Omental fat pad (tissue), 4 donors: ENCODE data around the gene RAF1. TPM values are rescaled to one million over a fixed set of nuclear protein-coding genes. Genes with fewer than 3 reads are reported as not detected.
"Not testable (repeated sequence)": the region's sequence is repeated elsewhere in the genome, so short reads cannot be mapped to it uniquely, and the experiment has no call there.

ENCODE experiments used
- ATAC-seq: fragments of 150-250 bp; one replicate; pipeline ENCODE4 v1.9.1; 2016; ENCODE audit warnings: mild to moderate bottlenecking, moderate library complexity; ENCODE audit not compliant: low FRiP score
- DNase-seq: peaks from one replicate; pipeline ENCODE4 v3.0.0-alpha.2; 2019; ENCODE audit warnings: low spot score
- total RNA-seq, 4 donors: library from RNA; depleted of rRNA; stranded (reverse); fragments of >200 nt; gene quantifications; one replicate each; pipeline ENCODE4 v1.1.0, GENCODE V29; 2016
- TF ChIP-seq, protein P1 (sequence below), 3 donors: fragments of 450-650 bp; IDR thresholded peaks; one replicate each; pipeline ENCODE4 v1.5.1; 2016 to 2017; ENCODE audit warnings: antibody characterized with exemption in 3 of 3, mild to moderate bottlenecking in 3 of 3, moderate library complexity in 2 of 3

Gene RAF1
- total RNA-seq, 4 donors from 2014 or later, result 83.4 to 120 (median 106) TPM

DNA sequence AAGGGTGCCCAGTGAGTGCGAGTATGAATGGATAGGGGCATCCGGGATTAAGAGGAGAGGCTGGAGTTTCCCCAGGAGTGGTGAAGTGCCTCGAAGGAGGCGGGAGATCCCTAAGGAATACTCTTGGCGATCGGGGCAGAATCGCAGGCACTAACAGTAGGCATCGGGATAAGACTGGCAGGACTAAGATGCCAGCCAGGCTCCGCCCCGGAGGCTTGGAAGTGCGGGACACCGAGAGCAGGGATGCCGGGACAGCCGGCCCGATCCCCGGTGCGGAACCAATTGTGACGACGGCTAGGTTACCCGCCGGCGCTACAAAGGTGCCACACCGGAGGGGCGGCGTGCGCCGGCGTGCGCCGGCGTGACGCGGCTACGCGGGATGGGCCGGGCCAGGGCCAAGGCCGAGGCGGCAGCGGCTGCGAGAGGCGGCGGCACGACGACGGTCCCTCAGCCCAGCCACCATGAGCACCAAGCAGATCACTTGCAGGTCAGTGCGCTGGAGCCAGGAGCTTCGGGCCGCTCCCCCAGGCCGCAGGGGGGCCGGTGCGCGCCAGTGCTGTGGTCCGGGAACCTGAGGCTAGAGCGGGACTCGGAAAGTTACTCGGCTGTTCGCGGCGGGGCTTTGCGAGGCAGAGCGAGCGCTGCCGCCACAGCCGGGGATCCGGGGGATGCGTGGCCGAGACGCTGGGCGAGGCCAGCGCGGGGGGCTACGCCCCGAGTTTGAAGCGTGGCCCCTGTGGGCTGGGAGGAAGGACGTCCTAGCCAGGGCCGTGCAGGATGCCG, 107.0 kb downstream of the RAF1 start, which contains the start of gene MKRN2:
Gene MKRN2 (plus strand): TSS at position 398 of the 783 bp plus-strand sequence. CDS start 64 bp downstream, at position 462.
- ATAC-seq (peak; percentile 99), DNase-seq (peak; percentile 58)
- TF ChIP-seq, protein P1, sequence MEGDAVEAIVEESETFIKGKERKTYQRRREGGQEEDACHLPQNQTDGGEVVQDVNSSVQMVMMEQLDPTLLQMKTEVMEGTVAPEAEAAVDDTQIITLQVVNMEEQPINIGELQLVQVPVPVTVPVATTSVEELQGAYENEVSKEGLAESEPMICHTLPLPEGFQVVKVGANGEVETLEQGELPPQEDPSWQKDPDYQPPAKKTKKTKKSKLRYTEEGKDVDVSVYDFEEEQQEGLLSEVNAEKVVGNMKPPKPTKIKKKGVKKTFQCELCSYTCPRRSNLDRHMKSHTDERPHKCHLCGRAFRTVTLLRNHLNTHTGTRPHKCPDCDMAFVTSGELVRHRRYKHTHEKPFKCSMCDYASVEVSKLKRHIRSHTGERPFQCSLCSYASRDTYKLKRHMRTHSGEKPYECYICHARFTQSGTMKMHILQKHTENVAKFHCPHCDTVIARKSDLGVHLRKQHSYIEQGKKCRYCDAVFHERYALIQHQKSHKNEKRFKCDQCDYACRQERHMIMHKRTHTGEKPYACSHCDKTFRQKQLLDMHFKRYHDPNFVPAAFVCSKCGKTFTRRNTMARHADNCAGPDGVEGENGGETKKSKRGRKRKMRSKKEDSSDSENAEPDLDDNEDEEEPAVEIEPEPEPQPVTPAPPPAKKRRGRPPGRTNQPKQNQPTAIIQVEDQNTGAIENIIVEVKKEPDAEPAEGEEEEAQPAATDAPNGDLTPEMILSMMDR (IDR thresholded peaks at IDR 0.05), result no peak

DNA sequence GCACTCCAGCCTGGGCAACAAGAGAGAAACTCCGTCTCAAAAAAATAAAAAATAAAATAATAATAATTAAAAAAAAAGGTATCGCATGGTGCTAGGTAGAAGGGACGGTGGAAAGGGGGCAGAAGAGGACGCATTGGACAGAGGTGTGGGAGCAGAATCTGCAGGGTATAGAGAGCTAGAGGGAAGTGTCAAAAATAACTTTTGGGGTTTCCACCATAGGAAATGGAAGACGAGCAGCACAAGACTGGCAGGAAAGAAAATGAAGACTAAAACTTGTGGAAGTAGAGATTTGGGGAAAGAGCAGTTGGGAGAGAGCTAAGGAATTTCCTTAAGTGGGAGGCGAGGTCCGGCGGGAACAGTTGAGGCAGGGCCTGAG, 107.6 kb downstream of the RAF1 start:
- ATAC-seq (peak; percentile 24), DNase-seq (no peak)
- TF ChIP-seq, protein P1 (IDR thresholded peaks at IDR 0.05), result no peak

DNA sequence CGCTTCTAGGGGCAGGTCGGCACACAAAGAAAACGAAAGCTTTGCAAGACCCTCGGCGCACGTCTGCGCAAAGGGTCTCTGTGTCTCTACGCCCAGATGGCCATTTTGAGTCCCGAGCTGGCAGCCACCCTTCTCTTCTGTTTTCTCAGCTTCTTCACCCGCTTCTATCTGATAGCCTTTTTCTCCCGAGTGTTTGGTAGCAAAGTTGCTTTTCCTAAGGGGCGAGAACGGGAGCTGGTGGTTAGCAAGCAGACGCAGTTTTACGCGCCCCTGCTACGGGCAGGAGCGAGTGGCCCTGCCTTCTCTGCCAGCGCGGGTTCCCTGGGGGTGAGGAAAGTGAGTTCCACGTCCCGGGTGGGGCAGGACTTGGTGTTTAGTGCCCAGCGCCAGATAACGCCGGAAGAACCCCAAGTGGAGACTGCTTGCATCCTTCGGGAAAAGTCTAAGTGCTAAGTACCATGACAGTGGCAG, 110.0 kb downstream of the RAF1 start:
- TF ChIP-seq, protein P1 (IDR thresholded peaks at IDR 0.05), result no peak
- ATAC-seq (no peak), DNase-seq (no peak)

GRCh38 chr3:12549971-12550760, 113.8 kb downstream of the RAF1 start:
- TF ChIP-seq, protein P1 (IDR thresholded peaks at IDR 0.05), result no peak
- no peak for DNase-seq
- no peak for ATAC-seq

DNA sequence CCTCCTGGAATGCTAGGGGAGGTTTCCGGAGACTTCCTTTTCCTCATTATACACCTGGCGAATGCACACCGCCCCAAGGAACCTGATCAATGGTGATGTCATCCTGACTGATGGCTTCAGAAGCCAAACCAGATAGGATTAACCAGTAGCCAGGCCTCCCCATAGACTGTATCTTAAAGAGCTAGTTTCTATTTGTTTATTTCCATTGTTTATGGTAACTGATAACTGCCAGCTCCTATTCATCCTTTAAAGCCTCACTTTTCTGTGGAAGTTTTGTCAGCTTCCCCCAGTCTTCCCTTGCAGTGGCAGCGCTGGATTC, 118.5 kb downstream of the RAF1 start, which contains the start of gene MKRN2OS:
Gene MKRN2OS (minus strand): TSS at position 27 of the 319 bp plus-strand sequence. CDS start 35 bp downstream, outside the sequence.
- DNase-seq (no peak), ATAC-seq (no peak)
- TF ChIP-seq, protein P1 (IDR thresholded peaks at IDR 0.05), result no peak

- ATAC-seq, result no peak
- TF ChIP-seq, protein P1 (IDR thresholded peaks at IDR 0.05), result no peak
- DNase-seq, result no peak
These were observed 119.1 kb downstream of the RAF1 start for GRCh38 chr3:12544652-12545472.

- not testable (repeated sequence) for DNase-seq, ATAC-seq
These were observed 120.4 kb downstream of the RAF1 start for GRCh38 chr3:12543497-12543896.
